Gastroesophageal sphincter (tissue), 4 donors: ENCODE results near the gene THSD4. TPM values are rescaled to one million over a fixed set of nuclear protein-coding genes. Genes with fewer than 3 reads are reported as not detected.

Source experiments
- ATAC-seq: fragments of 150-250 bp; one replicate; pipeline ENCODE4 v1.9.1; 2016; ENCODE audit warnings: mild to moderate bottlenecking, moderate library complexity
- H3K27ac ChIP-seq, 4 donors: fragments of 200-600 bp; sonication (generic) in 3 of 4; 1 replicate in 3 of 4; 2 replicates in 1 of 4; pipeline ENCODE4 v1.5.1; 2016 to 2019
- H3K27me3 ChIP-seq: fragments of 200-600 bp; sonication (generic); one replicate; pipeline ENCODE4 v1.5.1; 2019
- H3K36me3 ChIP-seq, 2 donors: fragments of 200-600 bp; sonication (generic); one replicate each; pipeline ENCODE4 v1.5.1; 2019; ENCODE audit warnings: control low read depth in 1 of 2
- H3K4me1 ChIP-seq, 3 donors: fragments of 200-600 bp; sonication (generic); 1 replicate in 2 of 3; 2 replicates in 1 of 3; pipeline ENCODE4 v1.5.1; 2016 to 2019; ENCODE audit warnings: control low read depth in 2 of 3
- H3K4me3 ChIP-seq, 2 donors: fragments of 200-600 bp; sonication (generic); one replicate each; pipeline ENCODE4 v1.5.1; 2019; ENCODE audit warnings: mild to moderate bottlenecking in 1 of 2, moderate library complexity in 1 of 2
- H3K9me3 ChIP-seq, 3 donors: fragments of 200-600 bp; sonication (generic); one replicate each; pipeline ENCODE4 v1.5.1; 2017 to 2019; ENCODE audit warnings: control low read depth in 2 of 3
- EP300 ChIP-seq: sonication (generic); formaldehyde crosslinking; IDR thresholded peaks from one replicate; pipeline ENCODE4 v1.6.1; 2017; ENCODE audit warnings: antibody characterized with exemption, mild to moderate bottlenecking
- POLR2A ChIP-seq, 2 donors: fragments of 450-650 bp; IDR thresholded peaks; one replicate each; pipeline ENCODE4 v1.6.1; 2017; ENCODE audit warnings: antibody characterized with exemption in 2 of 2, mild to moderate bottlenecking in 2 of 2, moderate library complexity in 1 of 2
- POLR2AphosphoS5 ChIP-seq: sonication (generic); formaldehyde crosslinking; IDR thresholded peaks from one replicate; pipeline ENCODE4 v1.6.1; 2017; ENCODE audit warnings: antibody characterized with exemption
- WGBS, 2 donors: methylation state at CpG; one replicate each; pipeline ENCODE4 v1.1.5; 2018; ENCODE audit warnings: low coverage in 1 of 2; 5-methylcytosine and 5-hydroxymethylcytosine counted together
- total RNA-seq, 4 donors: library from RNA; depleted of rRNA; stranded (reverse); fragments of >200 nt; gene quantifications; one replicate each; pipeline ENCODE4 v1.1.0, GENCODE V29; 2016
- TF ChIP-seq, protein P1 (sequence below), 4 experiments: fragments of 200-600 bp in 2 of 4; fragments of 450-650 bp in 2 of 4; sonication (generic) in 1 of 4; IDR thresholded peaks; one replicate each; pipeline ENCODE4 v1.5.1; 2017 to 2019; ENCODE audit warnings: antibody characterized with exemption in 4 of 4, mild to moderate bottlenecking in 2 of 4, moderate library complexity in 2 of 4

THSD4 gene
- total RNA-seq, 4 donors from 2014 or later: 4.6 to 28.5 (median 17.6) TPM

GRCh38 chr15:71734709-71735384 lies 619.6 kb downstream of the THSD4 start:
- H3K4me3 ChIP-seq: no peak overlapping the region
- no peaks in the 10 kb centered on the region for H3K9me3 ChIP-seq
- H3K27ac ChIP-seq: no peak overlapping the region
- WGBS, 2 donors: 88 to 100% methylated on average over 2 to 4 of the region's 4 CpGs
- peaks cover 0 to 6% (median 0%) of the 10 kb centered on the region in 3 donors for H3K4me1 ChIP-seq
- TF ChIP-seq, protein P1, sequence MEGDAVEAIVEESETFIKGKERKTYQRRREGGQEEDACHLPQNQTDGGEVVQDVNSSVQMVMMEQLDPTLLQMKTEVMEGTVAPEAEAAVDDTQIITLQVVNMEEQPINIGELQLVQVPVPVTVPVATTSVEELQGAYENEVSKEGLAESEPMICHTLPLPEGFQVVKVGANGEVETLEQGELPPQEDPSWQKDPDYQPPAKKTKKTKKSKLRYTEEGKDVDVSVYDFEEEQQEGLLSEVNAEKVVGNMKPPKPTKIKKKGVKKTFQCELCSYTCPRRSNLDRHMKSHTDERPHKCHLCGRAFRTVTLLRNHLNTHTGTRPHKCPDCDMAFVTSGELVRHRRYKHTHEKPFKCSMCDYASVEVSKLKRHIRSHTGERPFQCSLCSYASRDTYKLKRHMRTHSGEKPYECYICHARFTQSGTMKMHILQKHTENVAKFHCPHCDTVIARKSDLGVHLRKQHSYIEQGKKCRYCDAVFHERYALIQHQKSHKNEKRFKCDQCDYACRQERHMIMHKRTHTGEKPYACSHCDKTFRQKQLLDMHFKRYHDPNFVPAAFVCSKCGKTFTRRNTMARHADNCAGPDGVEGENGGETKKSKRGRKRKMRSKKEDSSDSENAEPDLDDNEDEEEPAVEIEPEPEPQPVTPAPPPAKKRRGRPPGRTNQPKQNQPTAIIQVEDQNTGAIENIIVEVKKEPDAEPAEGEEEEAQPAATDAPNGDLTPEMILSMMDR (IDR thresholded peaks at IDR 0.05): no peak
- TF ChIP-seq EP300 (no peak), POLR2A (IDR thresholded peaks at IDR 0.05) (no peak), POLR2AphosphoS5 (no peak)
- H3K36me3 ChIP-seq: no peaks in the 10 kb centered on the region
- ATAC-seq: no peak
- H3K27me3 ChIP-seq: no peaks in the 10 kb centered on the region

DNA sequence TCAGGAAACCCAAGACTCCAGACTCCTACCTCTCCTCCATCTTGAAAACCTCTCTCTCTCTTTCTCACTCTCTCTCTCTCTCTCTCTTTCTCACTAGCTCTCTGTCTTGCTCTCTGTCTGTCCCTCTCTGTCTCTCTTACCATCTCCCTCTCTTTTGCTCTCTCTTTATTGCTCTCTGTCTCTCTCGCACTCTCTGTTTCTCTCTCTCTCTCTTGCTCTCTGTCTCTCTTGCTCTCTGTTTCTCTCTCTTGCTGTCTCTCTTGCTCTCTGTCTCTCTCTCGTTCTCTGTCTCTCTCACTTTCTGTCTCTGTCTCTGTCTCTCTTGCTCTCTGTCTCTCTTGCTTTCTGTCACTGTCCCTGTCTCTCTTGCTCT lies 620.1 kb downstream of the THSD4 start:
- Histone ChIP-seq H3K27ac (no peak overlapping the region), H3K36me3 (no peaks in the 10 kb centered on the region), H3K4me3 (no peak overlapping the region), H3K27me3 (no peaks in the 10 kb centered on the region), H3K9me3 (no peaks in the 10 kb centered on the region), H3K4me1 (peaks cover 0 to under 1% (median 0%) of the 10 kb centered on the region in 3 donors)
- 75 to 85% methylated on average over 1 to 2 of the region's 2 CpGs for WGBS, 2 donors
- ATAC-seq: no peak
- TF ChIP-seq EP300 (no peak), POLR2AphosphoS5 (no peak), POLR2A (IDR thresholded peaks at IDR 0.05) (no peak)
- TF ChIP-seq, protein P1 (IDR thresholded peaks at IDR 0.05): no peak

DNA sequence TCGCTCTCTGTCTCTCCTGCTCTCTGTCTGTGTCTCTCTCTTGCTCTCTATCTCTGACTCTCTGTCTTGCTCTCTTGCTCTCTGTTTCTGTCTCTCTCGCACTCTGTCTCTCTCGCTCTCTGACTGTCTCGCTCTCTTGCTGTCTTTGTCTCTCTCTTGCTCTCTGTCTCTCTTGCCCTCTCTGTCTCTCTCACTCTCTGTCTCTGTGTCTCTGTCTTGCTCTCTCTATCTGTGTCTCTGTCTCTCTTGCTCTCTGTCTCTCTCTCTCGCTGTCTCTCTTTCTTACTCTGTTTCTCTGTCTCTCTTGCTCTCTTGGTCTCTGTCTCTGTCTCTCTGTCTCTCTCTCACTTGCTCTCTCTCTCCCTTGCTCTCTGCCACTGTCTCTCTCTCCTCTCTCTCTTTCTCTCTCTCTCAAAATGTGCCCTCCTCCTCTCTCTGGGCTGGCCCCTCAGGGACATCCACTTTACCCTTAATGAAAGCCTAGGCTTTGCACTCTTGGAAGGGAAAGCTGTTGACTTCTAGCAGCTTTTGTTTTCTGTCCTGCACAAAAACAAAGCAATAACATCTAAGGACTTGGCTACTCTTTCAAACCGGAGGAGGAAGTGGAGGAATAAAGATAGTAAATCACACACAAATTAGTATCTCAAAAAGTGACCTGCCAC lies 621.1 kb downstream of the THSD4 start:
- 87 to 92% methylated on average over 6 of the region's 6 CpGs for WGBS, 2 donors
- Histone ChIP-seq H3K36me3 (no peaks in the 10 kb centered on the region), H3K4me3 (no peak overlapping the region), H3K27me3 (no peaks in the 10 kb centered on the region), H3K9me3 (no peaks in the 10 kb centered on the region), H3K4me1 (no peaks in the 10 kb centered on the region), H3K27ac (no peak overlapping the region)
- no peak for ATAC-seq
- no peak for TF ChIP-seq POLR2A (IDR thresholded peaks at IDR 0.05)
- no peak for TF ChIP-seq POLR2AphosphoS5
- TF ChIP-seq, protein P1 (IDR thresholded peaks at IDR 0.05): no peak

DNA sequence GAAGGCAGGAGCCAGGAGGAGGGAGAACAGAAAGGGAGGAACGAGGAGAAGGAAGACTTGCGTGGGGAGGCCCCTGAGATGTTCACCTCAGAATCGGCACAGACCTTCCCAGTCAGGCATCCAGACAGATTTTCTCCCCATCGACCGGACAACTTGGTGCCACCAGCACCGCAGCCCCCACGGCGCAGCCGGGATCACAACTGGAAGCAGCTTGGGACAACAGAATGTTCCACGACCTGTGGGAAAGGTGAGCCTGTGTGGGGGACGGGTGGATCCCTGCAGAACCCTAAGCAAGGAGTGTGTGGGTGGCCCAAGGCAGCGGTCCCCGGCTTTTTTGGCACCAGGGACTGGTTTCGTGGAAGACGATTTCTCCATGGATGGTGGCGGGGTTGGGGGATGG lies 622.5 kb downstream of the THSD4 start:
- WGBS, 2 donors: 93% methylated on average over 3 of the region's 16 CpGs; no CpG with 5 or more reads in 1 of the 2 donors
- TF ChIP-seq POLR2A (IDR thresholded peaks at IDR 0.05) (no peak), POLR2AphosphoS5 (no peak), EP300 (no peak)
- TF ChIP-seq, protein P1 (IDR thresholded peaks at IDR 0.05): no peak
- no peak for ATAC-seq
- H3K4me1 ChIP-seq: no peaks in the 10 kb centered on the region
- no peaks in the 10 kb centered on the region for H3K9me3 ChIP-seq
- H3K27me3 ChIP-seq: no peaks in the 10 kb centered on the region
- no peaks in the 10 kb centered on the region for H3K36me3 ChIP-seq
- no peak overlapping the region for H3K4me3 ChIP-seq
- H3K27ac ChIP-seq: no peak overlapping the region

DNA sequence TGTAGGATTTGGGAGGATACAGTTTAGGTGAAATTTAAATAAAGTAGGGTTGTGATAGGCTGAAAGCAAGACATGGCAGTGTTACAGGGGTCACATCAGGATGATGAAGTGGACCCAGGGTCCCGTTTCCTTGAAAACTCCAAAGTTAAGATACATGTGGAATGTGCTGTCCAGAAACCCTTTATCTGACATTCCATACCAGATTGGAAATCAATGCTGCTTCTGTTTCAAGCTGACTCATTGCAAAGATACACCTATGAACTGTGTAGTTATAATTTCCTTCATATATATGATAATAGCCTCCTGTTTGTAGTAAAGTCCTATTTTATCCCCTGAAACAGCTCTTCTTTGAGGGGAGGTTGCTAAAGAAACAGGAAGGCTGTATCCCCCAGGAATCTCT lies 624.1 kb downstream of the THSD4 start:
- WGBS, 2 donors: 50 to 64% methylated on average over 1 of the region's 1 CpG
- no peak overlapping the region for H3K27ac ChIP-seq
- no peaks in the 10 kb centered on the region for H3K4me1 ChIP-seq
- TF ChIP-seq POLR2A (IDR thresholded peaks at IDR 0.05): no peak
- TF ChIP-seq, protein P1 (IDR thresholded peaks at IDR 0.05): no peak
- TF ChIP-seq EP300: no peak
- no peak for TF ChIP-seq POLR2AphosphoS5
- H3K27me3 ChIP-seq: no peaks in the 10 kb centered on the region
- H3K36me3 ChIP-seq: no peaks in the 10 kb centered on the region
- no peak overlapping the region for H3K4me3 ChIP-seq
- no peak for ATAC-seq
- no peaks in the 10 kb centered on the region for H3K9me3 ChIP-seq
